ENCODE measurements around the gene DHPS.
"Not testable (repeated sequence)": the region's sequence is repeated elsewhere in the genome, so short reads cannot be mapped to it uniquely, and the experiment has no call there.

The DHPS gene

DNA sequence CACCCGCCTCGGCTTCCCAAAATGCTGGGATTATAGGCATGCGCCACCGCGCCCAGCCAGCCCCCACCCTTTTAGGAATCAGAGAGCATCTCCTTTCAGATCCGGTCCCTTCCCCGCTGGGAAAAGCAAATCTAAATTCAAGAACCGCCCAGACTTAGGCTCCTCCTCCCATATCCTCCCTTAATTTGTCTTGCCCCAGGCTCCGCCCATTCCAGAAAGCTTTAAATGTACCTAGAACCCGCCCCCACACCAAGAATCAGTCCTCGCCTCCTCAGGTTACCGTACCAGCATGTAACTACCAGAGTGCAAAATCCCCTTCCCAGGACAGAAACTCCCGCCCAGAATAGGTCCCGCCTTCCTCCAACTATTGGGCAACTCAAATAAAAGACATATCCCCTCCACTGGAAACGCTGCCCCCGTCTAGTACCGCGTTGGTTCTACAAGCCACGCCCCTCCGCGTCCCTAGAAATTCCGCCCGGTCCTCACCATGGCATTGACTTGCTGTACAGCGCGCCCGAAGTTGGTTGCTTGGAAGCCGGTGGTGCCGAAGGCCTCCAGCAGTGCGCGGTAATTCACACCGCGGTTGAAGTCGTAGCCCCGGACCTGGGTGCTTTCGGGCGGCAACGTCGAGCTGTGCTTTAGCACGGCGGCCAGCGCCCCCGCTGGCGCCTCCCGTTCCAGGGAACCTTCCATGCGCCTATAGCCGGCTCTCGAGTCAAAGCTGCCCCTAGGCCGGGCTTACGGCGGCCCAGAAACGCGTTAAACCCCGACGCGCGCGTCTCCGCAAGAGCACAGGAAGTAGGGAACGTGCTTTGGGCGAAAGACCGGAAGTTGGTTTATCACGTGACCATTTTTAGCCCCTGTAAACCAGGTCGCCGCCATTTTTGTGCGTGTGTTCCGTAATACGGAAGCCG lies at the start of gene DHPS:
TSS of gene DHPS (minus strand) at position 807 of the 914 bp plus-strand sequence. CDS start at position 693, 114 bp downstream.
- peak within 1 kb of the TSS; percentile 98 for H3K4me3 ChIP-seq (ENCODE audit: low read depth, low read length)
- POLR2A ChIA-PET, result interaction anchor here (0.6 to 2.0 kb wide), 9 partner anchors 9 to 265 kb away, joined by 3 to 12 read pairs (median 4); partner anchors contain the start of genes FBXW9, MAN2B1 and THSD8
- TF ChIP-seq, protein P1, sequence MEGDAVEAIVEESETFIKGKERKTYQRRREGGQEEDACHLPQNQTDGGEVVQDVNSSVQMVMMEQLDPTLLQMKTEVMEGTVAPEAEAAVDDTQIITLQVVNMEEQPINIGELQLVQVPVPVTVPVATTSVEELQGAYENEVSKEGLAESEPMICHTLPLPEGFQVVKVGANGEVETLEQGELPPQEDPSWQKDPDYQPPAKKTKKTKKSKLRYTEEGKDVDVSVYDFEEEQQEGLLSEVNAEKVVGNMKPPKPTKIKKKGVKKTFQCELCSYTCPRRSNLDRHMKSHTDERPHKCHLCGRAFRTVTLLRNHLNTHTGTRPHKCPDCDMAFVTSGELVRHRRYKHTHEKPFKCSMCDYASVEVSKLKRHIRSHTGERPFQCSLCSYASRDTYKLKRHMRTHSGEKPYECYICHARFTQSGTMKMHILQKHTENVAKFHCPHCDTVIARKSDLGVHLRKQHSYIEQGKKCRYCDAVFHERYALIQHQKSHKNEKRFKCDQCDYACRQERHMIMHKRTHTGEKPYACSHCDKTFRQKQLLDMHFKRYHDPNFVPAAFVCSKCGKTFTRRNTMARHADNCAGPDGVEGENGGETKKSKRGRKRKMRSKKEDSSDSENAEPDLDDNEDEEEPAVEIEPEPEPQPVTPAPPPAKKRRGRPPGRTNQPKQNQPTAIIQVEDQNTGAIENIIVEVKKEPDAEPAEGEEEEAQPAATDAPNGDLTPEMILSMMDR (IDR thresholded peaks at IDR 0.05; ENCODE audit: insufficient read depth, low read length, missing control alignments), result no peak
- CTCF ChIA-PET, result interaction anchor here (1.5 to 12.2 kb wide), 4 partner anchors 9 to 167 kb away, joined by 5 to 224 read pairs (median 16); a partner anchor contains a TSS
- peak; percentile 89 for DNase-seq (ENCODE audit: low read depth, low spot score)

DNA sequence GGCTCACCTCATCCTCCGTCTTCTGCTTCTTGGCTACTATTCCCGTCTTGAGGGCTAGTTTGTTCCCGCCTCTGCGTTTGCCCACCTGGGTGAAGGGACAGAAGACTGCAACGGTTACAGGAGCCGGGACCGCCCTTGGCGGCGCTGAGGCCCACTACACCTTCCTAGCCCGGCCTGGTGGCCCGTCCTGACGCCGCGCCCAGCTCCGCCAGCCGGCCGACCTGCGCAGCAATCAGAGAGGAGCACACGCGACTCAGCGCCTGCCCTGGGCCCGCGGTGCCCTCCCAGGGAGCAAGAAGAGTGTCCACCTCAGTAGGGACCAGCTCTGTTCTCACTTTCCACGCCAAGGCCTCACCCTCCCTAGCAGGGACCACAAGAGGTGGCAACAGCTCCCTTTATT lies 49.7 kb upstream of the DHPS start:
- TF ChIP-seq, protein P1 (IDR thresholded peaks at IDR 0.05; ENCODE audit: insufficient read depth, low read length, missing control alignments), result no peak
- ChIA-PET CTCF (interaction anchor here (1.3 to 31.4 kb wide), 3 partner anchors 8 to 65 kb away, joined by 5 to 660 read pairs (median 31); partner anchors contain the start of gene TNPO2), POLR2A (interaction anchor here (1.8 kb wide), 1 partner anchor 9 kb away, joined by 7 read pairs; no protein-coding TSS in a partner anchor)
- DNase-seq (ENCODE audit: low read depth, low spot score), result no peak
- no peak overlapping the region for H3K4me3 ChIP-seq (ENCODE audit: low read depth, low read length)

DNA sequence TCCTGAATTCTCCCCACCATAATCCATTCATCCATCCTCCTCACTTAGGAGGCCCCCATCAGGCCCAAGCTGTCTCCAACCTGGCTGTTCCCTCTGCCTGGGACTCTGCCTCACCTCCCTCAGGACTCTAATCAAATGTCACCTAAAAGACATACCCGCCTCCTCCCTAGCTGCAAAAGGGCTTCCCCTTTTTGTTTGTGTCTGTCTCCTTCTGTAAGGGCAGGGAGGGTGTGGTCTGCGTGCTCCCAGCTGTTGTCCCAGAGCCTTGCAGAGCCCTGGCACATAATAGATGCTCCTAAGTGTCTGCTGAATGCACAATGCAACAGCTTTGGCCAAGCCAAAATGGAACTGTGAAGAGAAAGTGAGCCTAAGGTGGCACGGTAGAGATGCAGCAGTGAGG lies 48.4 kb upstream of the DHPS start:
- ChIA-PET CTCF (interaction anchor here (31.4 kb wide), 1 partner anchor 33 kb away, joined by 660 read pairs; no protein-coding TSS in a partner anchor), POLR2A (no interaction called here)
- no peak for DNase-seq (ENCODE audit: low read depth, low spot score)
- H3K4me3 ChIP-seq (ENCODE audit: low read depth, low read length), result no peak overlapping the region
- TF ChIP-seq, protein P1 (IDR thresholded peaks at IDR 0.05; ENCODE audit: insufficient read depth, low read length, missing control alignments), result no peak

DNA sequence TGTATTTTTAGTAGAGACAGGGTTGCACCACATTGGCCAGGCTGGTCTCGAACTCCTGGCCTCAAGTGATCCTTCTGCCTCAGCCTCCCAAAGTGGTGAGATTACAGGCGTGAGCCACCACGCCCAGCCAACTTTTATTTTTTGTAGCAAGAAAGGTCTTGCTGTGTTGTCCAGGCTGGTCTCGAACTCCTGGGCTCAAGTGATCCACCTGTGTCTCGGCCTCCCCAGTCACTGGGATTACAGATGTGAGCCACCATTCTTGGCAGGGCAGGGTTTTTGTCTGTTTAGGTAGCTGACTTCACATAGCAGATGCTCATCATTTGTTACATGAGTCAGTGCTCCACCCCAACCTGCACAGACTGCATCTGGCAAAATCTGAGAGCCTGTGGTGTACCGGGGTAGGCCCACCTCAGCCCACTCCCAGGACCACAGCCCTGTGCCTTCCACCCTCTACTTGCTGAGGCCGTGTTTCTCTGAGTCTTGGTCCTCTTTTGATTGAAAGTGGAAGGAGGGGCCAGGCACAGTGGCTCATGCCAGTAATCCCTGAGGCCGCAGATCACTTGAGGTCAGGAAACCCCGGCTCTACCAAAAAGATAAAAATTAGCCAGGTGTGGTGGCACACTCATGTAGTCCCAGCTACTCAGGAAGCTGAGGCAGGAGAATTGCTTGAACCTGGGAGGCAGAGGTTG lies 46.2 kb upstream of the DHPS start:
- ChIA-PET CTCF (interaction anchor here (1.1 to 1.5 kb wide), 2 partner anchors 30 to 32 kb away, joined by 3 to 7 read pairs; no protein-coding TSS in a partner anchor), POLR2A (no interaction called here)
- no peak for DNase-seq (ENCODE audit: low read depth, low spot score)
- TF ChIP-seq, protein P1 (IDR thresholded peaks at IDR 0.05; ENCODE audit: insufficient read depth, low read length, missing control alignments), result no peak
- H3K4me3 ChIP-seq (ENCODE audit: low read depth, low read length), result no peak overlapping the region

DNA sequence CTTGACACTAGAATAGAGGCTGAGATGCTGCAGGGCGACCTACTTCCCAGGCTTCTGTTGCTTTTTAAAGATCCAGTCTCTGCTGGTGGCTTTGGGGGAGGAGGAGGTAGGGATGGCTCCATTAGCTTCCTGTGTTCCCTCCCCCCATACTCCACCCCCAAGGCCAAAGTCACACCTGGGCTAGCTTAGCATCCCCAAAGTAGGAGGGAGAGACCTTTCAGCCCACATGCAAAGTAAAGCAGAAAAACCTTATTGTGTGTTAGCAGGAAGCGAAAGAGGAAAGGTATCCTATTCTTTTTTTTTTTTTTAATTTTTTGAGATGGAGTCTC lies 45.3 kb upstream of the DHPS start:
- CTCF ChIA-PET, result interaction anchor here (1.1 to 1.7 kb wide), 4 partner anchors 14 to 69 kb away, joined by 3 to 7 read pairs (median 4); no protein-coding TSS in a partner anchor
- H3K4me3 ChIP-seq (ENCODE audit: low read depth, low read length), result no peak overlapping the region
- POLR2A ChIA-PET, result no interaction called here
- TF ChIP-seq, protein P1 (IDR thresholded peaks at IDR 0.05; ENCODE audit: insufficient read depth, low read length, missing control alignments), result no peak
- DNase-seq (ENCODE audit: low read depth, low spot score), result no peak

DNA sequence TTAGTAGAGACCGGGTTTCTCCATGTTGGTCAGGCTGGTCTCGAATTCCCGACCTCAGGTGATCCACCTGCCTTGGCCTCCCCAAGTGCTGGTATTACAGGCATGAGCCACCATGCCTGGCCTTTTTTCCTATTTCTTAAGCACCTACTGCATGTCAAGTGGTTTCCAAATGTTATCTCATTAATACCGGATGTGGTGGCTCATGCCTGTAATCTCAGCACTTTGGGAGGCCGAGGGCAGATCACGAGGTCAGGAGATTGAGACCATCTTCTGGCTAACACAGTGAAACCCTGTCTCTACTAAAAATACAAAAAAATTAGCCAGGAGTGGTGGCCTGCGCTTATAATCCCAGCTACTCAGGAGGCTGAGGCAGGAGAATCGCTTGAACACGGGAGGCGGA lies 43.9 kb upstream of the DHPS start:
- not testable (repeated sequence) for H3K4me3 ChIP-seq (ENCODE audit: low read depth, low read length); DNase-seq (ENCODE audit: low read depth, low spot score)
- POLR2A ChIA-PET, result interaction anchor here (5.4 kb wide), 1 partner anchor 67 kb away, joined by 33 read pairs; the partner anchor contains the start of gene JUNB
- CTCF ChIA-PET, result interaction anchor here (0.6 to 2.8 kb wide), 5 partner anchors 9 to 70 kb away, joined by 3 to 9 read pairs (median 4); no protein-coding TSS in a partner anchor
